Measurements from ENCODE around the gene ACO2. TPM values are rescaled to one million over a fixed set of nuclear protein-coding genes. Genes with fewer than 3 reads are reported as not detected.
A peak's percentile ranks its signal among the peaks of the same experiment; 100 is the strongest.

ACO2 gene
- total and polyA plus RNA-seq, 2 of the 13 experiments (the other 11 are each of a cell fraction or from before 2014, with no cell fraction given): 19.2 to 45.6 TPM

- TF ChIP-seq ZNF281 (CRISPR knock-in tag; IDR thresholded peaks at IDR 0.05; ENCODE audit: borderline replicate concordance): no peak
- TF ChIP-seq POLR2G (IDR thresholded peaks at IDR 0.05; ENCODE audit: low read depth, low read length): peak; percentile 36; the same call in 1 of the 2 replicates
- TF ChIP-seq HMGXB3 (CRISPR knock-in tag; IDR thresholded peaks at IDR 0.05; ENCODE audit: borderline replicate concordance): no peak
- TF ChIP-seq FOXO4 (CRISPR knock-in tag; conservative IDR thresholded peaks at IDR 0.05): no peak
- no peak for TF ChIP-seq PHF20 (CRISPR knock-in tag; IDR thresholded peaks at IDR 0.05)
- TF ChIP-seq GATAD2A (CRISPR knock-in tag; IDR thresholded peaks at IDR 0.05): no peak
- no peak for TF ChIP-seq KAT7 (CRISPR knock-in tag; IDR thresholded peaks at IDR 0.05; ENCODE audit: borderline replicate concordance)
- no peak for TF ChIP-seq SMYD3 (CRISPR knock-in tag; IDR thresholded peaks at IDR 0.05)
- TF ChIP-seq AKAP8 (CRISPR knock-in tag; IDR thresholded peaks at IDR 0.05): peak; percentile 27; the same call in 1 of the 2 replicates
- no peak for TF ChIP-seq FOXK1 (CRISPR knock-in tag; IDR thresholded peaks at IDR 0.05; ENCODE audit: borderline replicate concordance, low read depth)
- TF ChIP-seq ZNF207 (IDR thresholded peaks at IDR 0.05; ENCODE audit: borderline replicate concordance): no peak
- no peak for TF ChIP-seq CAMTA2 (CRISPR knock-in tag; IDR thresholded peaks at IDR 0.05; ENCODE audit: borderline replicate concordance)
- no peak for TF ChIP-seq ZNF513 (CRISPR knock-in tag; conservative IDR thresholded peaks at IDR 0.05)
- 0 out of 2 replicates have a peak, but pooled peaks have one; percentile 17 for TF ChIP-seq ZNF235 (CRISPR knock-in tag; IDR thresholded peaks at IDR 0.05; ENCODE audit: borderline replicate concordance)
- TF ChIP-seq THAP8 (CRISPR knock-in tag; IDR thresholded peaks at IDR 0.05; ENCODE audit: borderline replicate concordance): 0 out of 2 replicates have a peak, but pooled peaks have one; percentile 45
- no peak for TF ChIP-seq ZNF335 (CRISPR knock-in tag; IDR thresholded peaks at IDR 0.05)
- no peak for TF ChIP-seq ZNF484 (CRISPR knock-in tag; IDR thresholded peaks at IDR 0.05; ENCODE audit: borderline replicate concordance, low read depth)
- no peak for TF ChIP-seq ZNF772 (CRISPR knock-in tag; IDR thresholded peaks at IDR 0.05)
- no peak for TF ChIP-seq DNMT3B (CRISPR knock-in tag; conservative IDR thresholded peaks at IDR 0.05)
These were observed 56.0 kb downstream of the ACO2 start (continued) for GRCh38 chr22:41524809-41525449.

Data from HepG2 (cell line).